Measurements from ENCODE around the gene PNPLA2. TPM values are rescaled to one million over a fixed set of nuclear protein-coding genes. Genes with fewer than 3 reads are reported as not detected.

Gene PNPLA2
- total RNA-seq, 1 experiment from 2014 or later = 66.5 TPM

- TF ChIP-seq ZNF512 (CRISPR knock-in tag; IDR thresholded peaks at IDR 0.05; ENCODE audit: borderline replicate concordance) = no peak
- TF ChIP-seq NR2C2 (CRISPR knock-in tag; IDR thresholded peaks at IDR 0.05) = no peak
- TF ChIP-seq, protein P1, sequence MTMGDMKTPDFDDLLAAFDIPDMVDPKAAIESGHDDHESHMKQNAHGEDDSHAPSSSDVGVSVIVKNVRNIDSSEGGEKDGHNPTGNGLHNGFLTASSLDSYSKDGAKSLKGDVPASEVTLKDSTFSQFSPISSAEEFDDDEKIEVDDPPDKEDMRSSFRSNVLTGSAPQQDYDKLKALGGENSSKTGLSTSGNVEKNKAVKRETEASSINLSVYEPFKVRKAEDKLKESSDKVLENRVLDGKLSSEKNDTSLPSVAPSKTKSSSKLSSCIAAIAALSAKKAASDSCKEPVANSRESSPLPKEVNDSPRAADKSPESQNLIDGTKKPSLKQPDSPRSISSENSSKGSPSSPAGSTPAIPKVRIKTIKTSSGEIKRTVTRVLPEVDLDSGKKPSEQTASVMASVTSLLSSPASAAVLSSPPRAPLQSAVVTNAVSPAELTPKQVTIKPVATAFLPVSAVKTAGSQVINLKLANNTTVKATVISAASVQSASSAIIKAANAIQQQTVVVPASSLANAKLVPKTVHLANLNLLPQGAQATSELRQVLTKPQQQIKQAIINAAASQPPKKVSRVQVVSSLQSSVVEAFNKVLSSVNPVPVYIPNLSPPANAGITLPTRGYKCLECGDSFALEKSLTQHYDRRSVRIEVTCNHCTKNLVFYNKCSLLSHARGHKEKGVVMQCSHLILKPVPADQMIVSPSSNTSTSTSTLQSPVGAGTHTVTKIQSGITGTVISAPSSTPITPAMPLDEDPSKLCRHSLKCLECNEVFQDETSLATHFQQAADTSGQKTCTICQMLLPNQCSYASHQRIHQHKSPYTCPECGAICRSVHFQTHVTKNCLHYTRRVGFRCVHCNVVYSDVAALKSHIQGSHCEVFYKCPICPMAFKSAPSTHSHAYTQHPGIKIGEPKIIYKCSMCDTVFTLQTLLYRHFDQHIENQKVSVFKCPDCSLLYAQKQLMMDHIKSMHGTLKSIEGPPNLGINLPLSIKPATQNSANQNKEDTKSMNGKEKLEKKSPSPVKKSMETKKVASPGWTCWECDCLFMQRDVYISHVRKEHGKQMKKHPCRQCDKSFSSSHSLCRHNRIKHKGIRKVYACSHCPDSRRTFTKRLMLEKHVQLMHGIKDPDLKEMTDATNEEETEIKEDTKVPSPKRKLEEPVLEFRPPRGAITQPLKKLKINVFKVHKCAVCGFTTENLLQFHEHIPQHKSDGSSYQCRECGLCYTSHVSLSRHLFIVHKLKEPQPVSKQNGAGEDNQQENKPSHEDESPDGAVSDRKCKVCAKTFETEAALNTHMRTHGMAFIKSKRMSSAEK (CRISPR knock-in tag; IDR thresholded peaks at IDR 0.05; ENCODE audit: borderline replicate concordance) = no peak
- TF ChIP-seq ZNF423 (CRISPR knock-in tag; IDR thresholded peaks at IDR 0.05) = no peak
- no peak for TF ChIP-seq ATF3 (CRISPR knock-in tag; conservative IDR thresholded peaks at IDR 0.05)
- 0 out of 2 replicates have a peak, but pooled peaks have one; percentile 4 for TF ChIP-seq MYBL2 (CRISPR knock-in tag; IDR thresholded peaks at IDR 0.05)
- 0 out of 2 replicates have a peak, but pooled peaks have one; percentile 36 for TF ChIP-seq ESRRA (CRISPR knock-in tag; IDR thresholded peaks at IDR 0.05; ENCODE audit: borderline replicate concordance)
- TF ChIP-seq, protein P2, sequence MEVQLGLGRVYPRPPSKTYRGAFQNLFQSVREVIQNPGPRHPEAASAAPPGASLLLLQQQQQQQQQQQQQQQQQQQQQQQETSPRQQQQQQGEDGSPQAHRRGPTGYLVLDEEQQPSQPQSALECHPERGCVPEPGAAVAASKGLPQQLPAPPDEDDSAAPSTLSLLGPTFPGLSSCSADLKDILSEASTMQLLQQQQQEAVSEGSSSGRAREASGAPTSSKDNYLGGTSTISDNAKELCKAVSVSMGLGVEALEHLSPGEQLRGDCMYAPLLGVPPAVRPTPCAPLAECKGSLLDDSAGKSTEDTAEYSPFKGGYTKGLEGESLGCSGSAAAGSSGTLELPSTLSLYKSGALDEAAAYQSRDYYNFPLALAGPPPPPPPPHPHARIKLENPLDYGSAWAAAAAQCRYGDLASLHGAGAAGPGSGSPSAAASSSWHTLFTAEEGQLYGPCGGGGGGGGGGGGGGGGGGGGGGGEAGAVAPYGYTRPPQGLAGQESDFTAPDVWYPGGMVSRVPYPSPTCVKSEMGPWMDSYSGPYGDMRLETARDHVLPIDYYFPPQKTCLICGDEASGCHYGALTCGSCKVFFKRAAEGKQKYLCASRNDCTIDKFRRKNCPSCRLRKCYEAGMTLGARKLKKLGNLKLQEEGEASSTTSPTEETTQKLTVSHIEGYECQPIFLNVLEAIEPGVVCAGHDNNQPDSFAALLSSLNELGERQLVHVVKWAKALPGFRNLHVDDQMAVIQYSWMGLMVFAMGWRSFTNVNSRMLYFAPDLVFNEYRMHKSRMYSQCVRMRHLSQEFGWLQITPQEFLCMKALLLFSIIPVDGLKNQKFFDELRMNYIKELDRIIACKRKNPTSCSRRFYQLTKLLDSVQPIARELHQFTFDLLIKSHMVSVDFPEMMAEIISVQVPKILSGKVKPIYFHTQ (CRISPR knock-in tag; IDR thresholded peaks at IDR 0.05) = no peak
- no peak for TF ChIP-seq NFYB (CRISPR knock-in tag; conservative IDR thresholded peaks at IDR 0.05; ENCODE audit: low read depth)
- TF ChIP-seq MAX (CRISPR knock-in tag; IDR thresholded peaks at IDR 0.05) = 0 out of 2 replicates have a peak, but pooled peaks have one; percentile 76
- TF ChIP-seq CBFB (CRISPR knock-in tag; IDR thresholded peaks at IDR 0.05; ENCODE audit: low read depth) = no peak
- TF ChIP-seq NR1H2 (CRISPR knock-in tag; IDR thresholded peaks at IDR 0.05) = no peak
- TF ChIP-seq USF1 (CRISPR knock-in tag; IDR thresholded peaks at IDR 0.05) = no peak
- no peak for TF ChIP-seq NR3C1 (CRISPR knock-in tag; conservative IDR thresholded peaks at IDR 0.05; ENCODE audit: low read depth)
- no peak for TF ChIP-seq EMX1 (CRISPR knock-in tag; IDR thresholded peaks at IDR 0.05)
These were observed 10.6 kb downstream of the PNPLA2 start (continued) for GRCh38 chr11:829176-829846.

GRCh38 chr11:829847-830294 is 11.2 kb downstream of the PNPLA2 start:
- Mint-ChIP-seq H3K4me3 (peak overlapping the region; percentile 76), H3K27ac (no peak overlapping the region), H3K27me3 (ENCODE audit: low read depth) (peaks cover 33% of the 10 kb centered on the region), H3K36me3 (no peaks in the 10 kb centered on the region), H3K4me1 (peaks cover 49% of the 10 kb centered on the region), H3K9me3 (no peaks in the 10 kb centered on the region)
- ChIA-PET POLR2A (interaction anchor here (1.2 to 4.7 kb wide), 5 partner anchors 10 to 214 kb away, joined by 3 to 38 read pairs (median 7); partner anchors contain the start of genes IRF7, PNPLA2, RPLP2 and TSPAN4), CTCF (interaction anchor here (0.5 to 7.7 kb wide), 9 partner anchors 8 to 698 kb away, joined by 3 to 82 read pairs (median 10); partner anchors contain the start of genes PNPLA2, POLR2L and TSPAN4)
- DNase-seq (ENCODE audit: low spot score) (no peak), ATAC-seq (peak; percentile 10)
- TF ChIP-seq ZBTB21 (CRISPR knock-in tag; IDR thresholded peaks at IDR 0.05; ENCODE audit: borderline replicate concordance) = peak; percentile 80; the same call in 1 of the 2 replicates
- TF ChIP-seq HMGA2 (CRISPR knock-in tag; IDR thresholded peaks at IDR 0.05) = no peak
- 0 out of 2 replicates have a peak, but pooled peaks have one; percentile 22 for TF ChIP-seq KAT7 (CRISPR knock-in tag; IDR thresholded peaks at IDR 0.05; ENCODE audit: borderline replicate concordance)
- TF ChIP-seq ELF4 (CRISPR knock-in tag; IDR thresholded peaks at IDR 0.05; ENCODE audit: low read depth) = no peak
- TF ChIP-seq ZNF425 (CRISPR knock-in tag; conservative IDR thresholded peaks at IDR 0.05) = no peak
- 0 out of 2 replicates have a peak, but pooled peaks have one; percentile 18 for TF ChIP-seq FOXP1 (CRISPR knock-in tag; IDR thresholded peaks at IDR 0.05; ENCODE audit: borderline replicate concordance)
